Tracheal epithelial cell (primary cell): ENCODE data around the gene CTDSPL2. TPM values are rescaled to one million over a fixed set of nuclear protein-coding genes. Genes with fewer than 3 reads are reported as not detected.

ENCODE experiments used
- total RNA-seq: library from RNA; depleted of rRNA; stranded (reverse); fragments of >200 nt; gene quantifications from 2 replicates; pipeline ENCODE4 v1.2.1, GENCODE V29; 2014

CTDSPL2 gene
- total RNA-seq = 50.1 and 63.9 TPM in 2 replicates

DNA sequence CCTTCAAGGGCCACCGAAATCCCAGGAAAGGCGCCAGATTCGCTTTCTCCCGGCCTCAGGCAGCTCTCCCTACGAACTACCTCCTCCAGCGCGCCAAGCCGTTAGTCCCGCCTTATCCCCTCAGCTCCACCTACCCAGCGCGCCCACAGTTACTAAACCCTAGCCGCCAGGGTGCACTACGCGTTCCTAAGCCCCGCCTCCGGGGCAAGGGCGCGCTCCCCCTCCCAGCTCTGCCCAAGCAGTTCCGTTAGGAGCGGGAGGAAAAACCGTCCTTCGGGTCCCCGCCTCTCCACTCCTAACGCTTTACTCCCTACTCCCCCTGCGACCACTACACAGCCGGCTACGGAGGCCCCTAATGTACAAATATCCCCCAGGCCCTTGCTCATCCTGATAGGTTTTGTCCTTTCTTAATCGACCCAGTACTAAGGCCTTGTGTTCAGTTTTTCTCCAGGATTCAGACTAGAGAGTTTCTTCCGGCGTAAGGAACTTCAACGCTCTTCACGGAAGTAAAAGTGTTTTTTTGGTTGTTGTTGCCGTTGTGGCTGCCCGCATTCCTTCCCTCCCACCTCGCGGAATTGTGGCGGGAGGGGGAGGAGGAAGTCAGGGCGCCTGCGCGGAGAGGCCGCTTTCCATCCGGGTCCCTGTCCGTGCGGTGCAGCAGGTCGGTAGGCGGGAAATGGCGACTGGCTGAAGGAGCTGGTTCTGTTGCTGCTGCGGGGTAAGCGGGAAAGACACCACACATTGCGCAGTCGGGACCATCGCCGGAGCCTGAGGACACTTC, at the start of gene CTDSPL2:
Gene CTDSPL2 (plus strand): TSS at position 655 of the 781 bp plus-strand sequence. CDS start 31,386 bp downstream, outside the sequence.

DNA sequence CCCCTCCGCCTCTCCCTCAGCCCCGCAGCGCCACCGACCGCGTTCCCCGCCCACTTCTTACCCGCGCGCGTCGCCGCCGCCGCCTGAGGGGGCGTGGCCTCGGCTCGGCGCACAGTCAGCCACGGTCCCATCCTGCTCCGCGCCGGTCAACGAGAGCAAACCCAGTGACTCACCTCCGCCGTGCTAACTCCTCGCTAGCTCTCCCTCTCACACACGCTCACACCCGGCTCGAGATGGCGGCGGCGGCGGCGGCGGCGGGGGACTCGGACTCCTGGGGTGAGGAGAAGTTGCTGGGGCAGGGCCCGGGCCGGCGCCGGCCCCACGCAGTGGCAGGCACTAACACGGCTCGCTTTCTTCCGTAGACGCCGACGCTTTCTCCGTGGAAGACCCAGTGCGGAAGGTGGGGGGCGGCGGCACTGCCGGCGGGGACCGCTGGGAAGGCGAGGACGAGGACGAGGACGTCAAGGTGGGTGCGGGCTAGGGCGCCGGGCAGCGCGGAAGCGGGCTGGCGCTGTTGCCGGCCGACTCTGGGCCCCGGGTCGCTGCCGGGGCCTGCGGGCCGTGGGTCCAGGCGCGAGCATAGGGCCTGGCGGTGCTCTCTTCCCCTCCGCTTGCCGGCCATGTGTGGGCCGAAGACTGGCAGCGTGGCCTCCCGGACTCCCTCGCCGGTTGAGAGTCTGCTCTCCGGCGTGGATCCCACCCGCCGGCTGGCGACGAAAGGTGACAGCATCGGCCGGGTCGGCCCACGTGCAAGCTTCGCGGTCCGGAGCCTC, 109.7 kb downstream of the CTDSPL2 start, which contains the start of gene EIF3J:
Gene EIF3J (plus strand): TSS at position 186 of the 773 bp plus-strand sequence. CDS start 48 bp downstream, at position 234.

Other genes with a start within 250 kb of the CTDSPL2 start
- 1.7 and 1.9 TPM in 2 replicates for gene FRMD5, start 232.4 kb upstream of the CTDSPL2 start, total RNA-seq
- gene GOLM2, start 138.9 kb upstream of the CTDSPL2 start, total RNA-seq = 45.5 and 67.8 TPM in 2 replicates
- gene EIF3J, start 109.5 kb downstream of the CTDSPL2 start, total RNA-seq = 55.4 and 58.8 TPM in 2 replicates
- 86.3 and 94.7 TPM in 2 replicates for gene SPG11, start 236.0 kb downstream of the CTDSPL2 start, total RNA-seq